HG02571 (cell line): ENCODE data around the gene B4GALT2.

Experiments
- ATAC-seq: cut with Tn5 transposase; IDR thresholded peaks from one replicate; pipeline ENCODE4 v1.9.1; 2021; ENCODE audit warnings: mild to moderate bottlenecking, moderate library complexity; ENCODE audit not compliant: unreplicated experiment

The B4GALT2 gene

DNA sequence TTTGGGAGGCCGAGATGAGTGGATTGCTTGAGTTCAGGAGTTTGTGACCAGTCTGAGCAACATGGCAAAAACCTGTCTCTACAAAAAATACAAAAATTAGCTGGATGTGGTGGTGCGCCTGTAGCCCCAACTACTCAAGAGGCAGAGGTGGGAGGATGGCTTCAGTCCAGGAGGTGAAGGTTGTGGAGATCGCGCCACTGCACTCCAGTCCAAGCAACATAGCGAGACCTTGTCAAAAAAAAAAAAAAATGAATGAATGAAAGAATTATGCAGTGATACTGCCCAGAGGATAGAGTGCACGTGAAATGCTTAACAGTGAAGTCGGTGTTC, 9.6 kb upstream of the B4GALT2 start:
- ATAC-seq = no peak

DNA sequence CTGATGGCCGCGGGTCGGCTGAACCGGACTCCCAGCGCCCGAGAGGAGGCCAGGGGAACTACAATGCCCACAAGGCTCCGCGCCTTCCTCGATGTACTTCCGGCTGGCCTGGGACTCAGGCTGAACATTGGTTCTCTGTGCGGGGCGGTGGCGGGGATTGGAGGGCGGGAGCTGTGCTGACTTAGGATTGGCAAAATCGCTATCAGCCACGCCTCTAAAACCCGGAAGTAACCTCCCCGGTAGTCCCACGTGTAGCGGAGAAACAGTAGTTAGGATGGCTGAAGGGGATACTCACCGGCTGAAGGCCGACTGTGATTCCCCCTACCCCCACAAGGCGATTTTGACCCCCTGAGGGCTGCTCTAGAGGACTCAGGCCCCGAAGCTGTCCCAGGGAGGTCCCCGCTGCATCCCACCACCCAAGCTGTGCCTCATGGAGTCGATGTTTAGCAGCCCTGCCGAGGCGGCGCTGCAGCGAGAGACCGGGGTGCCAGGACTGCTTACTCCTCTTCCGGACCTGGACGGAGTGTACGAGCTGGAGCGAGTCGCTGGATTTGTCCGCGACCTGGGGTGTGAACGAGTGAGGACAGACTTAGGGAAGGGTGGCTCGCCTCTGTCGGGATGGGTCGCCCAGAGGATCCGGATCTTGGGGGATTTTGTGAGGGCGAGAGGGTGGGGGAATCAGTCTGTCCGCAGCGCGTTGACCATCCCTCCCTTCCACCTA, 9.1 kb upstream of the B4GALT2 start, which contains the start of gene DPH2:
Gene DPH2, plus strand, starts transcription at position 265 of the 721 bp plus-strand sequence. Its CDS starts 166 bp downstream, at position 431.
- ATAC-seq = peak; percentile 58

DNA sequence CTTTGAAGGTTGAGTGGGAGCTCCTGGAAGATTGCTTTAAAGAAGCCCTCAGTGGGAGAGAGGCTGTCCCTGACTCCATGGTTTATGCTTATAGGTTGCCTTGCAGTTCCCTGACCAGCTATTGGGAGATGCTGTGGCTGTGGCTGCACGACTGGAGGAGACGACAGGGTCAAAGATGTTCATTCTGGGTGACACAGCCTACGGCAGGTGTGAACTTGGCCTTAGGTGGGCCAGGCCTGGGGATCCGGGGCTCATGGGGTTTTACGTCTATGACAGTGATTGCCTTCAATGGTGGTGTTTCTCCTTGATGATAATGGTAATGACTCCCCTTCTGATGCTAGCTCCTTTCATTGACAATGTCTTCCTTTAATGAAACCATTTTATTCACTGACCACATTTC, 8.5 kb upstream of the B4GALT2 start:
- no peak for ATAC-seq

DNA sequence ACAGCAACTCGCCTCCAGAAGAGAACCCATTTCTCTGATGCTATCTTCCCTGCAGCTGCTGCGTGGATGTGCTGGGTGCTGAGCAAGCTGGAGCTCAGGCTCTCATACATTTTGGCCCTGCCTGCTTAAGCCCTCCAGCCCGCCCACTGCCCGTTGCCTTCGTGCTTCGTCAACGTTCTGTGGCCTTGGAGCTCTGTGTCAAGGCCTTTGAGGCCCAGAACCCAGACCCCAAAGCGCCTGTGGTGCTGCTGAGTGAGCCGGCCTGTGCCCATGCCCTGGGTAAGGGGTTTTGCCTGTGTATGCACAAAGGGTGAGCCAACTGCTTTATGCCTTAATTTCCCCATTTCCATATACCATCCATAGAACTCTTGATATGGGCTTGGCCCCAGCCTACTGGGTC, 8.1 kb upstream of the B4GALT2 start:
- no peak for ATAC-seq

DNA sequence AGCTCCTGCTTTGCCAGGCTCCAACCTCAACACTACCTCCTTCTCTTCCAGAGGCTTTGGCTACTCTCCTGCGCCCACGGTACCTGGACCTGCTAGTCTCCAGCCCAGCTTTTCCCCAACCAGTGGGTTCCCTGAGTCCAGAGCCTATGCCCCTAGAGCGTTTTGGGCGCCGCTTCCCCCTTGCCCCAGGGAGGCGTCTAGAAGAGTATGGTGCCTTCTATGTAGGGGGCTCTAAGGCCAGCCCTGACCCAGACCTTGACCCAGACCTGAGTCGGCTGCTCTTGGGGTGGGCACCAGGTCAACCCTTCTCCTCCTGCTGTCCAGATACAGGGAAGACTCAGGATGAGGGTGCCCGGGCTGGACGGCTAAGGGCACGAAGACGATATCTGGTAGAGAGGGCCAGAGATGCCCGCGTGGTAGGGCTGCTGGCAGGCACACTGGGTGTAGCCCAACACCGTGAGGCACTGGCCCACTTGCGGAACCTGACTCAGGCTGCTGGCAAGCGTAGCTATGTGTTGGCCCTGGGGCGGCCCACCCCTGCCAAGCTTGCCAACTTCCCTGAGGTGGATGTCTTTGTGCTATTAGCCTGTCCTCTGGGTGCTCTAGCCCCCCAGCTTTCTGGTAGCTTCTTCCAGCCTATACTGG, 7.6 kb upstream of the B4GALT2 start:
- no peak for ATAC-seq

DNA sequence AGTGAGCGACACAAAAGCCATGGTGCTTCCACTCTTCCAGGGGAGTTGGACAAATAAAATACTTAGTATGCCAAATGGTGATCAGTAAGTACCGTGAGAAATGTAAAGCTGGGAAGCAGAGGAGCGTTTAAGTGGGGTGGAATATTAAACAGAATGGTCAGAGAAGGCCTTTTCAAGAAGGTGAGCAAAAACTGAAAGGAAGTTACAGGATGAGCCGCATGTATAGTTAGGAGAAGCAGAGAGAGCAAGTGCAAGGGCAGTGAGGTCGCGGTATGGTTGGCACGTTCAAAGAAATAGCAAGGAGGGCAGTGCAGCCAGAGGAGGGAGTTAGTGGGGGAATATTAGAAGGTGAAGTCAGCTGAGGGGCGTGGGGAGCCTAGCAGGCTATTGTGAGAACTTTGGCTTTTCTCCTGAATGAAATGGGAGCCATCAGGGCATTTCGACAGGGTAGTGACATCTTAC, 5.0 kb upstream of the B4GALT2 start:
- no peak for ATAC-seq

DNA sequence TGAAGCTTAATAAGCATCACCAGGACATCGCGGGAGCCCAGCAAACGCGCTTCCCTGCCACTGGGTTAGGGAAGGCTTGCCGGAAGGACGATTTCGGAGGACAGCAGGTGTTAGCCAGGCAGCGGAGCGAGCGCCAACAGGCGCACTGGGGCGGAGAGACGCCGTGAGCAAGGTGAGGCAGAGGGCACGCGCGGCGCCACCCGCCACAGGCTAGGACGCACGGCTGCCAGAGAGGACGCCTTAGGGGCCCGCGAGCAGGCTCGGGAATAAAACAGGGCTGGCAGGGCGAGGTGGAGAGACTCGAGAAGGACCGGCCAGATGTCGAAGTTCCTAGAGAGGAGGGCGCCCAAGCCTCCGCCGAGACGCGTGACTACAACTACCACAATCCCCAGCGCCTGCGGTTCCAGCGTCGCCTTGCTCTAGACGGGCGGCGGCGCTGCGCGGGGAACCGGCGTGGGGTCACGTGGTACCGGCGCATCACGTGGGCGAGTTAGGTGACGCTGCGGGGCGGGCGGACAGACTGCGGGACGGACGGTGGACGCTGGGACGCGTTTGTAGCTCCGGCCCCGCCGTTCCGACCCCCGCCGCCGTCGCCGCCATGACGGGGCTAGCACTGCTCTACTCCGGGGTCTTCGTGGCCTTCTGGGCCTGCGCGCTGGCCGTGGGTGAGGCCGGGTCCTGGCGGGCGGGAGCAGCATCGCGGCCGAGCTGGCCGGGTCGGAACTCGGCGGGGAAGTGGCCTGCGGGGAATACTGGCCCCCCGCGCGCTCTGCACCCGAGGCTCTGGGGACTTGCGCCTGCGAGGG, 4.4 kb upstream of the B4GALT2 start, which contains the start of gene ATP6V0B:
Gene ATP6V0B, plus strand, starts transcription at position 518 of the 806 bp plus-strand sequence. Its CDS starts 81 bp downstream, at position 599.
- ATAC-seq = peak; percentile 61

DNA sequence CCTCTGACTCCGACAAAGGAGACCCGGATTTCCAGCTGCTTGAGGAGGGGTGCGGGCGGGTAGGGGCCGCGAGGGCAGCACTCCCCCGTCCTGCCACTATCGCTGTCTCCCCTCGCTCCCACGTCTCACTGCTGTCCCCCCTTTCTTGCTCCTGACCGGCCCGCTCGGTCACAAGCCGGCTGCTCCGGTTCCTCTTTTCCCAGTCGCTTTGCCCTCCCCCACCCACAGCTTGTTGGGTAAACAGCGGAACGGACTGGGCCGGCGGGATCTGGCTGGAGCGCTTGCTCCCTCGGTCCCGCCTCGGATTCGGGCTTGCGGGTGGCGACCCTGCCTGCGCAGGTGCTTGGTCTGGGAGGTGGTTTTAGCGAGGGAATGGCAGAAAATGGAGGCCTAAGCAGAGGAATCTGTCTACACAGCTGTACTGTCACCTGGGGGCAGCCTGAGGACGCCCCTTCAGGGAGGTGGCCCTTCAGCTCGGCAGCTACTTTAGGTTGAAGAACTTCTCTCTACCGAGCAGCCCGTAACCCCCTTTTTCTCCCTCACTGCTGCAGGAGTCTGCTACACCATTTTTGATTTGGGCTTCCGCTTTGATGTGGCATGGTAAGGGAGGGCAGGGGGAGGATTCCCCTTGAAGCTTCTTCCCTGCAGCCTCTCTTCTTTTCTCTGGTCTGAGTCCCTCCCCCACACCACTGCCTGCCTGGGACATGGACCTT, 3.6 kb upstream of the B4GALT2 start:
- ATAC-seq = no peak

DNA sequence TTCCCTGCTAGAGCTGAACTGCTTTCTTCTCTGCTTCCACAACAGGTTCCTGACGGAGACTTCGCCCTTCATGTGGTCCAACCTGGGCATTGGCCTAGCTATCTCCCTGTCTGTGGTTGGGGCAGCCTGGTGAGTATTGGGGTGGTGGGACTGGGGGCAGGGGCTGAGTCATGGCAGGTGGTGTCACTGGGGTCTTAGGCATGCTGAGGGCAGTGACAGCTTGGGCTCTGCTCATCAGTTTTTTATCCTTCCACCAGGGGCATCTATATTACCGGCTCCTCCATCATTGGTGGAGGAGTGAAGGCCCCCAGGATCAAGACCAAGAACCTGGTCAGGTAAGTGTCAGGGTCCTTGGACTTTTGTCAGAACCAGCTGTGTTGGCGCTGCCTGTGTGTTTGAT, 3.0 kb upstream of the B4GALT2 start:
- no peak for ATAC-seq

DNA sequence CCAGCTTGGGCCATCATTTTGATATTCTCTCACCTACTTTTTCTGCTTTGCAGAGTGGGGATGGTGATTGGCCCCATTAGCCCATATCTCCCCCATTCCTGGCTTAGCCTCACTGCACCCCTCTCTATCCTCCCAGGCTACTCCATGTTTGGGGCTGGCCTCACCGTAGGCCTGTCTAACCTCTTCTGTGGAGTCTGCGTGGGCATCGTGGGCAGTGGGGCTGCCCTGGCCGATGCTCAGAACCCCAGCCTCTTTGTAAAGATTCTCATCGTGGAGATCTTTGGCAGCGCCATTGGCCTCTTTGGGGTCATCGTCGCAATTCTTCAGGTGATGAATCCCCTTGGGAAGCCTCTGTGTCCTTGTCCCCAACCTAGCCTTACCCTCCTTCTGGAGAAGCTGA, 2.1 kb upstream of the B4GALT2 start:
- no peak for ATAC-seq

DNA sequence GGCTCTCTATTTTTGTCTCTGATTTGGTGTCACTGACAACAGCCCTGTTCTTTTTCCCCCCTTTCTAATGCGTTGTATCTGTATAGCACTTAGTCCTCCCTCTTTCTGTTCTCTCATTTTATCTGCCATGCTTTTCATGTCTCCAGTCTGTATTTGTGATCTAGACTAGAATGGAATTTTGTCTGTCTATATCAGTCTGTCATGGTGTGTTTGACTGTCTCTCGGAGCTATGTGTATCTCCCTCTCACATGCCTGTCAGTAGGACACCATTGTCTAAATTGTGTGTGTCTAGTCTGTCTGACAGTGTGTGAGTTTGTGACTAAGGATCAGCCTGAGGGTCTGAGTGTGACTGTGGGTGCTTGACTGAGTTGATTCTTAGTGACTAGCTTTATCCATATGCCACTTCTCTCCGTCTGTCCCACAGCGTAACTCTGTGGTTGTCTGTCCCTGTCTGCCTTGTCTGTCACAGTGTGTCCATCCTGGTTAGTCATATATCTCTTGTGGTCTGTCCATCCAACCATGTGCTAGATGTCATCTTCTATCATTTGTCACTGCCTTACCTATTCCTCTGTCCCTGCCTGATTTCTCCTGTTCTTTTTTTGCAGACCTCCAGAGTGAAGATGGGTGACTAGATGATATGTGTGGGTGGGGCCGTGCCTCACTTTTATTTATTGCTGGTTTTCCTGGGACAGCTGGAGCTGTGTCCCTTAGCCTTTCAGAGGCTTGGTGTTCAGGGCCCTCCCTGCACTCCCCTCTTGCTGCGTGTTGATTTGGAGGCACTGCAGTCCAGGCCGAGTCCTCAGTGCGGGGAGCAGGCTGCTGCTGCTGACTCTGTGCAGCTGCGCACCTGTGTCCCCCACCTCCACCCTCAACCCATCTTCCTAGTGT, 1.4 kb upstream of the B4GALT2 start:
- ATAC-seq = no peak

DNA sequence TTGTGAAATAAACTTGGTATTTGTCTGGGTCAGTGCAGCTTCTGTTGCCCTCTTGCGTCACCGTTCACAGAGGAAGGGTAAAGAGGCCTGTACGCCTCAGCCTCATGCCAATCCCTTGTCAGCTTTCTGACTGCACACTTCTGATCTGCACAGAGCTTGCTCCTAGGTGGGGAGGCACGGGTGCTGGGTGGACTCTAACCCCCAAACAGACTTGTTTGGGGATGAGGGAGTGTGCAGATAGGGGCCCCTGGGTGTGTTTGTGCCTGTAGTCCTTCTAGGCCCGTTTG, 803 bp upstream of the B4GALT2 start:
- no peak for ATAC-seq

DNA sequence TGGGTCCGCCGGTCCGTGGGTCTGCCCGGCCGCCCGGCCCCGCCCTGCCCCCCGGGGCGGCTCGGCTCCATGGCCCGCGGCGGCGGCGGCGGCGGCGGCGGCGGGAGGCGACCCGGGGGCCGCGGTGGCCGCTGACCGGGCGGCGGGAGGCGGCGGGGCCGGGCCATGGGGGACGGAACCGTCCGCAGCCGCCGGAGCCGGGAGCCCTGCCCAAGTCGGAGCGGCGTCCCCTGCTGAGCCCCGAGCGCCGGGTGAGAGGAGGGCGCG, 184 bp downstream of the B4GALT2 start:
- ATAC-seq = no peak

DNA sequence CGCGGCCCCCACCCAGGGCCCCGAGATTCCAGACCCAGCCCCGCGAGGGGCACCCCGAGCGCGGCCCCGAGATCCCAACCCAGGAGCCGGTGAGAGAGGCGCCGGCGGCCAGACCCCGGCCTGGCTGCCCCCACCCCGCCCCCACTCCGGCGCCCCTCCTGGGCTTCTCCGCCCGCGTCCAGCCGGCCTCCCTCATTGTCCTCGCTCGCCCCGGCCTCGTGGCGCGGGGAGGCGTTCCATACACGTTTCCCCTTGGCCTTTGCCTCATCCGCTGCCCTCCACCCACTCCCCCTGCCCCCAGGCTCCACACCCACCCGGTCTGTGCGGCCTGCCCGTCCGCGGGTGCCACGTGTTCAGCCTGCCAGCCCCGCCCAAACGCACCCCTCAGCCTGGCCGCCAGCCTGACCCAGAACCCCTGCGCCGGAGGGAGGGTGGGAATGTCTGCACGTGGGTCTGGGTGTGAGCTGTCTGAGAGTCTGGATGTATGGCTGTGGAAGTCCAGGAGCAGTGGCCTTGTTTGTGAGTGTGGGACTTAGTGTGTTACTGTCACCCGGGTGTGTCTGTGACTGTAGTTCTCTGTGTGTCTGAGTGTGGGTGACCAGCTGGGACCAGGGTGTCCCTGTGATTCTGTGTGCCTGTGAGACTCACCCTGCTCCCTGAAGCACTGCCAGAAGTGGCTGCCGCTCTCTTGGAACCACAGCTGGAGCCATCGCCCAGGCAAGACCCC, 681 bp downstream of the B4GALT2 start:
- no peak for ATAC-seq

DNA sequence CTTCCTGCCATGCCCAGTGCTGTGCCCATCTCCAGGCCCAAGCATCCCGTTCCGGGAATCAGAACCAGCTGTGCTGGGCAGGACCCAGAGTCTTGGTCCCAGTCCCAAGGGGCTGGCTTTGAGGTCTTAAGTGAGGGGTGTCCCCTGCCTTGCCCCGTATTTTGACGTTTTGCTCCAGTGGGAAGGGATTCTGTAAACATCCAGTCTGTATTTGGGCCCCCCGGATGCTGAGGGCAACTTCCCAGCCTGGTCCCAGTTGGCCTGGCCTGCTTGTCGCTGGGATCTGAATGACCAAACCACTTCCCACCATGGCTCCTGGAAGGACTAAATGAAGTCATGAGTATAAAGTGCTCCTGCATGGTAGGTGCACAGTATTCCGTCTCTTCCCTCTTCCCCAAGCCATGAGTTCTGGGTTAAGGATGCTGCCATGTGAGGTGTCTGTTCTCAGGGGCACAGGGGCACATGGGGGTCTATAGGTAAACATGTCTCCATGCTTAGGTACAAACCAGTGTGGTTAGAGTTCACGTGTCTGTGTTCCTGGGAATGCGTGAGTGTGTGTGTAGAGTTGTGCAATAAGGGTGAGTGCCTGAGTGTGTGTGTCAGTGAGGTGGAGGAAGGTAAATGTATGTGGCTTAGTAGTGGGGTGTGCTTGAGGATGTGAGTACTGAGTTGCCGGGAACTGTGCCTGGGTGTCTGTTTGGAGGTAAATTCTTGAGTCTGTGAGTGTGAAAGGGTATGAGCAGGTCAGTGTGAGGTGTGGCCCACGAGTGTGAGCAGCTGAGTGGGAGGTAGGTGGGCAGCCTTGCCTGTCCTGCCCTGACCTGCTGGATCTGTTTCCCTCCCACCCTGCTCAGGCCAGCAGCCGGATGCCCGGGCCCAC, 1.5 kb downstream of the B4GALT2 start:
- ATAC-seq = no peak

DNA sequence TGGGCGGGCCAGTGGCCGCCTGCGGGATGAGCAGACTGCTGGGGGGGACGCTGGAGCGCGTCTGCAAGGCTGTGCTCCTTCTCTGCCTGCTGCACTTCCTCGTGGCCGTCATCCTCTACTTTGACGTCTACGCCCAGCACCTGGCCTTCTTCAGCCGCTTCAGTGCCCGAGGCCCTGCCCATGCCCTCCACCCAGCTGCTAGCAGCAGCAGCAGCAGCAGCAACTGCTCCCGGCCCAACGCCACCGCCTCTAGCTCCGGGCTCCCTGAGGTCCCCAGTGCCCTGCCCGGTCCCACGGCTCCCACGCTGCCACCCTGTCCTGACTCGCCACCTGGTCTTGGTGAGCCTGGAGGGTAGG, 2.1 kb downstream of the B4GALT2 start:
- no peak for ATAC-seq

DNA sequence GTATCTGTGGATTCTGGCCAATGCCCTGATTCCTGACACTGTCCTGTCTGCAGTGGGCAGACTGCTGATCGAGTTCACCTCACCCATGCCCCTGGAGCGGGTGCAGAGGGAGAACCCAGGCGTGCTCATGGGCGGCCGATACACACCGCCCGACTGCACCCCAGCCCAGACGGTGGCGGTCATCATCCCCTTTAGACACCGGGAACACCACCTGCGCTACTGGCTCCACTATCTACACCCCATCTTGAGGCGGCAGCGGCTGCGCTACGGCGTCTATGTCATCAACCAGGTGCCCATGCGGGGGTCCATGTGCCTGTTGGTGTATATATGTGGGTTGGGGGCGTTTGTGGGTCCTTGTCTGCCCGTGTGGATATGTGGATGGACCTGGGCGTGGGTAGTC, 2.6 kb downstream of the B4GALT2 start:
- no peak for ATAC-seq

DNA sequence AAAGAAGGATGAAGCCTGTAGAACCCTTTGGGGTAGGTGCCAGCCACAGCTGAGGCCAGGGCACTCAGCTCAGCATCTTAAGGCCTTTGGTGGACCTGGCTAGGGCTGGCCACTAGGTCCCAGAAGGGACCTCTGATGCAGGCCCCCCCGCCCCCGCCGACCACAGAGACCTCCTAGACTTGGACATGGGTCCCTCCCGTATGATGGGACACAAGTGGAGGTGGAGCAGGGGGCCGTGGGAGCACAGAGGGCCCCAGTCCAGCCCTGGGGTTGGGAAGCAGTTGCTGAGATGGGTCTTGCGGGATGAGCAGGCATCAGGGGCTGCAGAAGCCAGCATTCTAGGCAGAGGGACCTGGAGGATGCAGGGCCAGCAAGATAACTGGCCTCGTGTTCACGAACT, 3.2 kb downstream of the B4GALT2 start:
- ATAC-seq = no peak

DNA sequence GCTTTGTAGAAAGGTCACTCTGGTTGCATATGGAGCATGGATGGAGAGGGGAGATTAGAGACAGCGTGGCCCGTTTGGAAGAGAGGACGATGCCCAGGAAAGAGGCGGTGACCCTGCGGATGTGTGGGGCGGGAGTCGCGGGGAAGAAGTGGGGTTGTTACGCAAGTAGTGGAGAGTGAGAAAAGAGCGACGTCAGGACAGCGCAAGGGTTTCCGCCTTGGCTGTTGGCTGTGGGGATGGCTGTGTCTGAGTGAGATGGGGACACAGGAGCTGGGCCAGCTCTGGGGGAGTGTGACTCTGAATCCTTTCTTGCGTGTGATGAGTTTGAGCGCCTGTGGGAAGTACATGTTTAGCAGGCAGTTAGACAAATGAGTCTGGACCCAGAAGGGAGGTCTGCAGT, 3.8 kb downstream of the B4GALT2 start:
- ATAC-seq = no peak
